PC-9 (cell line): ENCODE results near the gene VTN. TPM values are rescaled to one million over a fixed set of nuclear protein-coding genes. Genes with fewer than 3 reads are reported as not detected.

Source experiments
- BruUV-seq: library from RNA; stranded (reverse); fragments of 400-500 nt; replicated peaks from 2 replicates; lab custom pipeline; 2021; lab: Mats Ljungman, UMichigan
- CTCF ChIA-PET: fragments of 300-600 bp; sonication (Branson Sonifier 250); formaldehyde crosslinking; loops from one replicate; lab custom pipeline; 2022; ENCODE audit warnings: antibody characterized with exemption; lab: Charles Lee
- POLR2A ChIA-PET: fragments of 300-600 bp; sonication (Branson Sonifier 250); formaldehyde crosslinking; loops from one replicate; lab custom pipeline; 2022; ENCODE audit warnings: antibody characterized with exemption; ENCODE audit not compliant: unreplicated experiment; lab: Charles Lee
- DNase-seq, 2 experiments: peaks; one replicate each; pipeline versions ENCODE4 v3.0.0 to v3.0.0-alpha.2; 2015 to 2022; ENCODE audit warnings: mixed read lengths in 1 of 2
- H2AFZ ChIP-seq: fragments of 200-600 bp; sonication (generic); 2 replicates; pipeline ENCODE4 v1.8.1; 2017; ENCODE audit warnings: antibody characterized with exemption
- H3F3A ChIP-seq: fragments of 200-600 bp; sonication (generic); 2 replicates; pipeline ENCODE4 v1.8.1; 2017; ENCODE audit warnings: antibody characterized with exemption, mild to moderate bottlenecking, low read depth; ENCODE audit not compliant: insufficient read depth
- H3K27ac ChIP-seq: fragments of 200-600 bp; sonication (generic); 2 replicates; pipeline ENCODE4 v1.6.1; 2016; ENCODE audit warnings: mixed run types
- H3K27me3 ChIP-seq: fragments of 200-600 bp; sonication (generic); 2 replicates; pipeline ENCODE4 v1.6.1; 2016; ENCODE audit warnings: low read depth, mixed run types; ENCODE audit not compliant: insufficient read depth
- H3K36me3 ChIP-seq: fragments of 200-600 bp; sonication (generic); 2 replicates; pipeline ENCODE4 v1.6.1; 2016; ENCODE audit warnings: low read depth, mixed run types
- H3K4me1 ChIP-seq: fragments of 200-600 bp; sonication (generic); replicated peaks from 2 replicates; pipeline ENCODE4 v1.6.1; 2016; ENCODE audit warnings: mixed run types; ENCODE audit not compliant: insufficient read depth
- H3K4me2 ChIP-seq: fragments of 200-600 bp; sonication (generic); 2 replicates; pipeline ENCODE4 v1.6.1; 2017; ENCODE audit warnings: mixed run types
- H3K4me3 ChIP-seq: fragments of 200-600 bp; sonication (generic); 2 replicates; pipeline ENCODE4 v1.6.1; 2016; ENCODE audit warnings: mixed run types
- H3K79me2 ChIP-seq: fragments of 200-600 bp; sonication (generic); 2 replicates; pipeline ENCODE4 v1.6.1; 2017; ENCODE audit warnings: low read depth, mixed run types
- H3K9me2 ChIP-seq: fragments of 200-600 bp; sonication (generic); 2 replicates; pipeline ENCODE4 v1.8.1; 2017; ENCODE audit warnings: mild to moderate bottlenecking; ENCODE audit not compliant: insufficient read depth
- H3K9me3 ChIP-seq: fragments of 200-600 bp; sonication (generic); 2 replicates; pipeline ENCODE4 v1.8.1; 2016; ENCODE audit warnings: low read depth; ENCODE audit not compliant: insufficient read depth
- H4K20me1 ChIP-seq: fragments of 200-600 bp; sonication (generic); 2 replicates; pipeline ENCODE4 v1.8.1; 2017; ENCODE audit not compliant: insufficient read depth
- CTCF ChIP-seq: fragments of 200-600 bp; sonication (generic); conservative IDR thresholded peaks from 2 replicates; pipeline ENCODE4 v1.6.1; 2017; ENCODE audit warnings: mixed run types, antibody characterized with exemption, mild to moderate bottlenecking, moderate library complexity
- EZH2 ChIP-seq: fragments of 200-600 bp; sonication (generic); IDR thresholded peaks from 2 replicates; pipeline ENCODE4 v1.8.0; 2017; ENCODE audit warnings: antibody characterized with exemption, low read depth
- intact Hi-C: fragments of 100-400 bp; cut with micrococcal nuclease; formaldehyde crosslinking; loops from one replicate; pipeline ENCODE4 v1.10.0; 2022; ENCODE audit not compliant: unreplicated experiment
- total RNA-seq: library from RNA; stranded (reverse); gene quantifications from 2 replicates; pipeline ENCODE4 v1.2.3, GENCODE V29; 2021

VTN gene
- total RNA-seq, 1 experiment from 2014 or later = not detected

DNA sequence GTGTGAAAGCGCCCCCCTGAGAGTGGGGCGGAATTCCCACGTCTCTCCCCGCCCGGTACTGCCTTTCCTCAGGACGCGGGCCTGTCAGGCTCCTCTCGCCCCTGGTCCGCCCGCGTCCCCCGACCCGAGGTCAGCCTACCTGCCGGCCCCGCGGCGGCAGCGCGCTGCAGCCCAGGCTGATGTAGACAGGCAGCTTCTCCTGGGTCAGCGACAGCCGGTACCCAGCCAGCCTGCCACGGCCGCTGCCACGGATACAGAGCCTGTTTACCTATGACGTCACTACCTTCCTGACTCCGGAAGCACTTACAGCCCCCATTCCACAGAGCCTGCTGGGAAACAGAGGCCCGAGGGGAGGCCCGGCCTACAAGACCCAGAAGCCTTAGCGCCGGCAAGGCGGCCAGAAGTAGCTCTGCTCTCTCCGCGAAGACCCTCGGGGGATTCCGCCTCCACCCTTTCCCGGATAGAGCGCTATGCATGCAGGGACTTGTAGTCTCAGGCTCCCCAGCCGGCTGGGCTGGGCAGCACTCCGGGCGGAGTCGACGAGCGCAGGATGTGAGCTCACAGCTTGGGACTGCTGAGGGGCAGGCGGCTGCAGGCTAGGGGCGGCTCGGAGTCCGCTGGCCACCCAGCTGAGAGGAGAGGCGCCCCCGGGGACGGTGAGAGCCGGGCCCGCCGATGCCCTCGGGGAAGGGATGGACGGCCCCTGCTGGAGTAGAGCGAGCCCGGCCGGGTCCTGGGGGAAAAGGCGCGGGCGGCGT, 34.7 kb downstream of the VTN start, which contains the start of the genes IFT20 and TNFAIP1:
Gene IFT20 (minus strand): TSS at position 272 of the 758 bp plus-strand sequence. CDS start 3,487 bp downstream, outside the sequence.
Gene TNFAIP1 (plus strand): TSS at position 561 of the 758 bp plus-strand sequence. CDS start 3,761 bp downstream, outside the sequence.
- ChIA-PET CTCF (interaction anchor here (0.5 to 1.3 kb wide), 5 partner anchors 12 to 530 kb away, joined by 3 to 7 read pairs (median 6); no protein-coding TSS in a partner anchor), POLR2A (interaction anchor here (0.5 to 2.2 kb wide), 14 partner anchors 9 to 242 kb away, joined by 3 to 42 read pairs (median 6); partner anchors contain the start of genes ALDOC and POLDIP2)
- Histone ChIP-seq H3K27me3 (no peaks in the 10 kb centered on the region), H4K20me1 (peaks cover 16% of the 10 kb centered on the region), H3K4me3 (peak within 1 kb of the TSS; percentile 87), H3K9me3 (no peaks in the 10 kb centered on the region), H3K9me2 (no peaks in the 10 kb centered on the region), H3F3A (peaks cover 12% of the 10 kb centered on the region; the same call in 1 of the 2 replicates), H3K79me2 (peaks cover 45% of the 10 kb centered on the region), H2AFZ (peak within 1 kb of the TSS; percentile 92), H3K4me1 (peaks cover 22% of the 10 kb centered on the region), H3K4me2 (peak within 1 kb of the TSS; percentile 100), H3K27ac (peak within 1 kb of the TSS; percentile 76), H3K36me3 (0 out of 2 replicates have a peak, but pooled peaks cover 4% of the 10 kb centered on the region)
- intact Hi-C loops = loop anchor here (5.0 kb wide), 4 partner anchors 58 to 293 kb away; partner anchors contain the start of genes NLK and SLC46A1
- DNase-seq = peak; percentile 99
- no TSS peak for BruUV-seq
- no peak for TF ChIP-seq CTCF

DNA sequence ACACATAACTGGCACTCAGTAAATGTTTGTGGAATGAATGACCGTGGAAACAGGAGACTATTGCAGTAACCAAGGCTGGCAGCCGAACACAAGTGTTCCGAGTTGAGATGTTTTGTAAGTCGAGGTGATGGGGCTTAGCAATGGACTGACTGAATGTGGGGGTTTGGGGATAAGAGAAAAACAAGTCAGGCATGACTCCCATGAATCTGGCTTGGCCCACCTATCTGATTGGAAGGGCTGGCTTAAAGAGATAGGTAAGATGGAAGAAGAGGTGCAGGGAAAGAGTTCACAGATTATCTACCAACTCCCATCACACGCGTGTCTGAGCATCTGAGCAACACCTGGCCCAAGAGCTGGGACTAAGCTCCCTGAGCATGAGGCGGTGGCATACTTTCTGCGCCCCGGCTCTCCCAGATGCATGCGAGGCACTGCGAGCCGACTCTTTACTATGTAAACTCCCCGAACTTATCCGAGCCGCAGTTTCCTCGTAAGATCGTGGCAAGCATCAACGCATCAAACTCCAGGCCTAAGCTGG, 35.4 kb downstream of the VTN start:
- 0 out of 2 replicates have a peak, but pooled peaks cover 4% of the 10 kb centered on the region for H3K36me3 ChIP-seq
- ChIA-PET POLR2A (interaction anchor here (0.6 to 2.2 kb wide), 8 partner anchors 9 to 74 kb away, joined by 4 to 42 read pairs (median 8); partner anchors contain the start of gene POLDIP2), CTCF (no interaction called here)
- H3K4me2 ChIP-seq = peak overlapping the region; percentile 100
- no peaks in the 10 kb centered on the region for H3K9me2 ChIP-seq
- no peak overlapping the region for H3K27ac ChIP-seq
- H3K4me3 ChIP-seq = peak overlapping the region; percentile 87
- no peaks in the 10 kb centered on the region for H3K9me3 ChIP-seq
- BruUV-seq = no TSS peak
- DNase-seq = no peak
- peaks cover 12% of the 10 kb centered on the region; the same call in 1 of the 2 replicates for H3F3A ChIP-seq
- no peak for TF ChIP-seq CTCF
- no peak for TF ChIP-seq EZH2
- peaks cover 22% of the 10 kb centered on the region for H3K4me1 ChIP-seq
- H3K27me3 ChIP-seq = no peaks in the 10 kb centered on the region
- H4K20me1 ChIP-seq = peaks cover 16% of the 10 kb centered on the region
- peaks cover 45% of the 10 kb centered on the region for H3K79me2 ChIP-seq
- intact Hi-C loops = loop anchor here (5.0 kb wide), 4 partner anchors 57 to 292 kb away; partner anchors contain the start of genes NLK and SLC46A1
- H2AFZ ChIP-seq = peak overlapping the region; percentile 92

DNA sequence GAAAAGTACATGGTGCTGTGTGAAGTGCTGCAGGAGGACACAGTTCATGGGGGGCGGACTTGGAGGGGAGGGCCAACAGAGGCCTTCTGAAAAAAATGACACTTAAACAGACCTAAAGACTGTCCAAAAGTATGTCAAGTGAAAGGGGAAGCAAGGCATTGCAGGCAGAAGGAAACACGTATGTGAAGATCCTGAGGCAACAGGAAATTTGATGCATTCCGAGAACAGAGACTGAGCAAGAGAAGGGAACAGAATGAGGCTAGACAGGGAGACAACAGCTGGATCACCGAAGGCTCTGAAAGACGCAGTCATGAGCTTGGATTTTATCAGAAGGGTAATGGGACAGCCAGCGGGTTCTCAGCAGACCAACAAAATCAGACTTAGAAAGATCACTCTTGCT, 35.9 kb downstream of the VTN start:
- ChIA-PET CTCF (no interaction called here), POLR2A (interaction anchor here (0.7 kb wide), 1 partner anchor 8 kb away, joined by 4 read pairs; no protein-coding TSS in a partner anchor)
- Histone ChIP-seq H3K9me3 (no peaks in the 10 kb centered on the region), H3K4me2 (peak overlapping the region; percentile 100), H4K20me1 (peaks cover 16% of the 10 kb centered on the region), H2AFZ (no peak overlapping the region), H3K27me3 (no peaks in the 10 kb centered on the region), H3K79me2 (peaks cover 45% of the 10 kb centered on the region), H3K9me2 (no peaks in the 10 kb centered on the region), H3K4me3 (peak overlapping the region; percentile 87), H3K4me1 (peaks cover 22% of the 10 kb centered on the region), H3K27ac (no peak overlapping the region), H3K36me3 (0 out of 2 replicates have a peak, but pooled peaks cover 7% of the 10 kb centered on the region), H3F3A (peaks cover 12% of the 10 kb centered on the region; the same call in 1 of the 2 replicates)
- no peak for TF ChIP-seq CTCF
- no peak for TF ChIP-seq EZH2
- BruUV-seq = TSS peak; percentile 16
- intact Hi-C loops = no loop called here
- no peak for DNase-seq
